ENCODE results near the gene SENP8.
A peak's percentile ranks its signal among the peaks of the same experiment; 100 is the strongest.

The SENP8 gene

DNA sequence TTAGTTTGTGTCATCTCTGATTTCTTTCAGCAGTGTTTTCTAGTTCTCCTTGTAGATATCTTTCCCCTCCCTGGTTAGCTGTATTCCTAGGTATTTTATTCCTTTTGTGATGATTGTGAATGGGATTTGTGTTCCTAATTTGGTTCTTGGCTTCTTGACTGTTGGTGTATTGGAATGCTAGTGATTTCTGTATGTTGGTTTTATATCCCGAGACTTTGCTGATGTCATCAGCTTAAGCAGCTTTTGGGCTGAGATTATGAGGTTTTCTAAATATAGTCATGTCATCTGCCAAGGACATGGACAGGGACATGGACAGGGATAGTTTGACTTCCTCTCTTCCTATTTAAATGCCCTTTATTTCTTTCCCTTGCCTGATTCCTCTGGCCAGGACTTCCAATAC, 36.0 kb upstream of the SENP8 start:
- no peak for DNase-seq (ENCODE audit: insufficient read length, low spot score)
- no peak for FAIRE-seq
- TF ChIP-seq, protein P1, sequence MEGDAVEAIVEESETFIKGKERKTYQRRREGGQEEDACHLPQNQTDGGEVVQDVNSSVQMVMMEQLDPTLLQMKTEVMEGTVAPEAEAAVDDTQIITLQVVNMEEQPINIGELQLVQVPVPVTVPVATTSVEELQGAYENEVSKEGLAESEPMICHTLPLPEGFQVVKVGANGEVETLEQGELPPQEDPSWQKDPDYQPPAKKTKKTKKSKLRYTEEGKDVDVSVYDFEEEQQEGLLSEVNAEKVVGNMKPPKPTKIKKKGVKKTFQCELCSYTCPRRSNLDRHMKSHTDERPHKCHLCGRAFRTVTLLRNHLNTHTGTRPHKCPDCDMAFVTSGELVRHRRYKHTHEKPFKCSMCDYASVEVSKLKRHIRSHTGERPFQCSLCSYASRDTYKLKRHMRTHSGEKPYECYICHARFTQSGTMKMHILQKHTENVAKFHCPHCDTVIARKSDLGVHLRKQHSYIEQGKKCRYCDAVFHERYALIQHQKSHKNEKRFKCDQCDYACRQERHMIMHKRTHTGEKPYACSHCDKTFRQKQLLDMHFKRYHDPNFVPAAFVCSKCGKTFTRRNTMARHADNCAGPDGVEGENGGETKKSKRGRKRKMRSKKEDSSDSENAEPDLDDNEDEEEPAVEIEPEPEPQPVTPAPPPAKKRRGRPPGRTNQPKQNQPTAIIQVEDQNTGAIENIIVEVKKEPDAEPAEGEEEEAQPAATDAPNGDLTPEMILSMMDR (IDR thresholded peaks at IDR 0.05; ENCODE audit: insufficient read depth, missing control alignments) = no peak

DNA sequence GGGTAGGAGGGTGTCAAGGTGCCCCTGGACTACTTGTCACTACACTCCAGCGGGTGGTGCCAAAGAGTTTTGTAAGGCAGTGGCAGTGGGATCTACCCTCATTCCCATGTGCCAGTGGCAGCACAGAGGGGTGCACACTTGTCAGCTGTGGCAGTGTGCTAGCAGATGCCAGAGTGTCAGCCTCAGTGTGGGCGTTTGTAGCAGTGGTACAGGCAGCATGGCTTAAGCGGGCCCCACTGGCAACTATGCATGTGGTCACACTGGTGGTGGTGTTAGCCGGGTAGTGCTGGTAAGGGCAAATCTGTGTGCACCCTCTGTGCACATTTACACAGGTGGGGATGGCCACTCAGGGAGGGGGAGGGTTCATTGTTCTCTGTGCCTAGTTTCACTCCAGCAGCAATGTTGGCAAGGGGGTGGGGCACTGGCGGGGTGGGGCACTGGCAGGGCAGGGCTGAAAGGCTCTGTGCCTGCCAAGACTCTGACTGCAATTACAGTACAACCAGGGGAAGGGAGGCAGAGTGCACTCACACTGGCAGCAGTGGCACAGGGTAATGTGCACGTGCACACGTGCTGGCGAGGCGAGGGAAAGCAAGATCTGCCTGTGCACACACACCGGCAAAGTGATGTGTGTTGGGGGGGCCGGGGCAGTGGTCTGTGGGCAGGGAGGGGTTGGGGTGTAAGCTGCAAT, 32.0 kb upstream of the SENP8 start:
- no peak for FAIRE-seq
- no peak for DNase-seq (ENCODE audit: insufficient read length, low spot score)
- TF ChIP-seq, protein P1 (IDR thresholded peaks at IDR 0.05; ENCODE audit: insufficient read depth, missing control alignments) = no peak

DNA sequence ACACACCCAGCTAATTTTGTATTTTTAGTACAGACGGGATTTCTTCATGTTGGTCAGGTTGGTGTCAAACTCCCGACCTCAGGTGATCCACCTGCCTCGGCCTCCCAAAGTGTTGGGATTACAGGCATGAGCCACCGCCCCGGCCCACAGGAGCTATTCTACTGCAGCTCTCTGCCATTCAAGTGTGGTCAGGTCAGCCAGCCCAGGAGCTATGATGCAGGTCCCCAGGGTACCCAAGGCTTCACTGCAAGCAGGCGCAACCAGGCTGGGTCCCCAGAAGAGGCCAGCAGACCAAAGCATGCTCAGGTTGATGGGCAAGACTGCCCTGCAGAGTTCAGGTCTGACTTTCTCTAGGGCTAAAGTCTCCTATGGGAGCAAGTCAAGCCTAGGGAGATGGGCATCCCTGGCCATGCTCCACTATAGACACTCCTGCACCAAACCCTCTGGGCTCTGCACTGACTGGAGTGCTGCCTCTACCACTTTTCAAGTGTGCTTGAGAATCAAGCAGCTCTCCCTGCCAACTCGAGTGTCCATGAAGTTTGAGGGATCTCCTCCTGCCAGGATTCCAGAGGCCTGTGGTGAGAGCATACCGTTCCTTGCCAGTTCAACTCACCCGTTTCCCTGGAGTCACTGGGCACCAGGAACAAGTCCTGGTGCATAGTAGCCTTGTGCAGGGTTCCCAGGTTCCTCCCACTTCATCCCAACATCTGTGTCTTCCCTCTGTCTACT, 31.1 kb upstream of the SENP8 start:
- DNase-seq (ENCODE audit: insufficient read length, low spot score) (no peak), FAIRE-seq (no peak)
- TF ChIP-seq, protein P1 (IDR thresholded peaks at IDR 0.05; ENCODE audit: insufficient read depth, missing control alignments) = no peak

DNA sequence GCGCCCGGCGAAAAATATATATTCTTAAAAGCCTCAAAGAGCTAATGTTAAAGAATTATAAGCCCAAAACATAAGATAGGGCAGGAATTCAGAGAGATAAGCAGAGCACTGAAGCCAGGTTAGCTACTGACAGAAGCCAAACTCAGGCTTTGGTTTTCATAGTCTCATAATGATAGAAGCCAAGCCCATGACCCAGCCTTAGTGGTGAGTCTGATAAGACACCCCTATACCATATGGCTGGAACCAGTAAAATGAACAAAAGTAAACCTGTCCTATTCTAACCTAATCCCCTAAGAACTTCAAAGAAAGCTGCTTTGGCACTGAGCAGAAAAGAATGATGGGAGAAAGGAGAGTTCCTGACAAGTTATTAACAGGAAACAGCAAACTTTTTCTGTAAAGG, 26.2 kb upstream of the SENP8 start:
- TF ChIP-seq, protein P1 (IDR thresholded peaks at IDR 0.05; ENCODE audit: insufficient read depth, missing control alignments) = no peak
- DNase-seq (ENCODE audit: insufficient read length, low spot score) = no peak
- no peak for FAIRE-seq

DNA sequence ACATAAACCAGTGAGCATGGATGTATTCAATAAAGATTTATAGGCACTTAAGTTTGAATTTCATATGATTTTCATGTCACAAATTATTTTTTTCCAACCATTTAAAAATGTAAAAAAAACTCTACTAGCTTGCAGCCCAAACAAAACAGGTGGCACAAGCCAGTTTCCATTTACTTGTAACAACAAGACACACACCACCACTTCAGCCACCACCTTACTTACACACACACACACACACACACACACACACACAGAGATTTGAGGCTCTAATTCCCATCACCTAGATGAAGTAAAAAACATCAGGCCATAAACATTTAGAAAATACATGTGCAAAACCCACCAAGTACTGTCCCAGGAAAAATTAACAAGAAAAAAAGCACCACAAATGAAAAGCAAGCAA, 25.5 kb upstream of the SENP8 start:
- TF ChIP-seq, protein P1 (IDR thresholded peaks at IDR 0.05; ENCODE audit: insufficient read depth, missing control alignments) = no peak
- FAIRE-seq (no peak), DNase-seq (ENCODE audit: insufficient read length, low spot score) (no peak)

DNA sequence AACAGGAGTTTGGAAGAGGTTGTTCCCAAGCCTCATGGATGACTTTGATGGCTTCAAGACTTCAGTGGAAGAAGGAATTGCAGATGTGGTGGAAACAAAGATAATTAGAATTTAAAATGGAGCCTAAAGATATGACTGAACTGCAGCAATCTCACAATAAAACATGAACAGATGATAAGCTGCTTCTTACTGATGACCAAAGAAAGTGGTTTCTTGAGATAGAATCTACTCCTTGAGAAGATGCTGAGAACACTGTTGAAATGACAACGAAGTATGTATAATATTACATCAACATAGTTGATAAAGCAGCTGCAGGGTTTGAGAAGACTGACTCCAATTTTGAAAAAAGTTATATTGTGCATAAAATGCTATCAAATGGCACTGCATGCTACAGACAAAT, 21.4 kb upstream of the SENP8 start:
- TF ChIP-seq, protein P1 (IDR thresholded peaks at IDR 0.05; ENCODE audit: insufficient read depth, missing control alignments) = no peak
- no peak for DNase-seq (ENCODE audit: insufficient read length, low spot score)
- peak; percentile 58 for FAIRE-seq

DNA sequence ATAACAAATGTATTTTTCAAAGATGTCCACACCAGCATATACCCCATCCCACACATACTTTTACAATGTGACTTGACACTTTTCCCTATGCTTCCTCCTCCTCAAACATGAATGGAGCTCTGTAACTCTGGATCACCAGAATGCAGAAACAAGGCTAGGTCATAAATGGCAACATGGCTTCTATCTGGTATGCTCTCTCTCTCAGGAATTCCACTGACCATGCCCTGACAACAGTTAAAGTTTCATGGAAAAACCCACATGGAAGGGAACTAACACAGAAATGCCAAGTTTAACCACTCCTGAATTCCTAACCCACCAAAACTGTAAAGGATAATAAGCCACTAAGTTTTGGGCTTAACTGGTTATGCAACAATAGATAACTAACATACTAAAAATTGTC, 20.2 kb upstream of the SENP8 start:
- FAIRE-seq (no peak), DNase-seq (ENCODE audit: insufficient read length, low spot score) (no peak)
- TF ChIP-seq, protein P1 (IDR thresholded peaks at IDR 0.05; ENCODE audit: insufficient read depth, missing control alignments) = no peak
